Activated CD4-positive, alpha-beta T cell treated with anti-CD3 and anti-CD28 coated beads, Interleukin-2, Interleukin-6, amounts not matched to agents 100 ng/mL and 50 ng/mL, durations not matched to agents 16 hours and 8 hours (primary cell): Measurements from ENCODE around the gene ANKIB1.
"Not testable (repeated sequence)": the region's sequence is repeated elsewhere in the genome, so short reads cannot be mapped to it uniquely, and the experiment has no call there.

Experiments used
- DNase-seq: peaks from one replicate; pipeline ENCODE4 v3.0.0-alpha.2; 2020

Gene ANKIB1

DNA sequence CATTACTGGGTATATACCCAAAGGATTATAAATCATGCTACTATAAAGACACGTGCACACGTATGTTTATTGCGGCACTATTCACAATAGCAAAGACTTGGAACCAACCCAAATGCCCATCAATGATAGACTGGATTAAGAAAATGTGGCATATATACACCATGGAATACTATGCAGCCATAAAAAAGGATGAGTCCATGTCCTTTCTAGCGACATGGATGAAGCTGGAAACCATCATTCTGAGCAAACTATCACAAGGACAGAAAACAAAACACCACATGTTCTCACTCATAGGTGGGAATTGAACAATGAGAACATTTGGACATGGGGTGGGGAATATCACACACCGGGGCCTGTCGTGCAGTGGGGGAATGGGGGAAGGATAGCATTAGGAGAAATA lies 164.4 kb downstream of the ANKIB1 start:
- DNase-seq, result not testable (repeated sequence)

GRCh38 chr7:92412745-92413144 lies 167.0 kb downstream of the ANKIB1 start:
- DNase-seq, result no peak

- no peak for DNase-seq
Measured at GRCh38 chr7:92413550-92413949, 167.8 kb downstream of the ANKIB1 start.

DNA sequence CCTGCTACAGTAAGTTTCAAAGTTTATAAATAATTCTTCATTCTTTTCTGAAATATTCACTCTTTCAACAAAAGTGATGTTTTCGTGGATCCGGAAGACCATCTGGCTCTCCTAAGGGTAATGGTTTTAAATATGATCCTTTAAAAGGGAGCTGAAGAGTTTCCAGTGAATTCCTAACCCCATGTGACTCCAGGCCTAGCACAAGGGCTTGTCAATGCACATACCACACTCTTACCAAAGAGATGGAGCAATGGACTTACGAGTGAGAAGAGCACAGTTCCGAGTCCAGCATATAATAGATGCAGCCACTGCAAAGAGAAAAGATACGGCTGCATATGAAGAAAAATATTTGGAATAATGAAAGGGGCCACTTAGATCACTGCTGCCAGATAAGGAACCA lies 169.5 kb downstream of the ANKIB1 start:
- DNase-seq, result no peak

GRCh38 chr7:92417913-92418312 lies 172.1 kb downstream of the ANKIB1 start:
- DNase-seq, result no peak

- DNase-seq, result no peak
Measured at GRCh38 chr7:92421676-92422435, 176.1 kb downstream of the ANKIB1 start.

- DNase-seq, result no peak
Measured at GRCh38 chr7:92422926-92423325, 177.2 kb downstream of the ANKIB1 start.

GRCh38 chr7:92423710-92424131 lies 177.9 kb downstream of the ANKIB1 start:
- DNase-seq, result no peak

GRCh38 chr7:92425311-92425947 lies 179.7 kb downstream of the ANKIB1 start:
- peak; percentile 30 for DNase-seq

- DNase-seq, result no peak
Measured at GRCh38 chr7:92427193-92427592, 181.4 kb downstream of the ANKIB1 start.

DNA sequence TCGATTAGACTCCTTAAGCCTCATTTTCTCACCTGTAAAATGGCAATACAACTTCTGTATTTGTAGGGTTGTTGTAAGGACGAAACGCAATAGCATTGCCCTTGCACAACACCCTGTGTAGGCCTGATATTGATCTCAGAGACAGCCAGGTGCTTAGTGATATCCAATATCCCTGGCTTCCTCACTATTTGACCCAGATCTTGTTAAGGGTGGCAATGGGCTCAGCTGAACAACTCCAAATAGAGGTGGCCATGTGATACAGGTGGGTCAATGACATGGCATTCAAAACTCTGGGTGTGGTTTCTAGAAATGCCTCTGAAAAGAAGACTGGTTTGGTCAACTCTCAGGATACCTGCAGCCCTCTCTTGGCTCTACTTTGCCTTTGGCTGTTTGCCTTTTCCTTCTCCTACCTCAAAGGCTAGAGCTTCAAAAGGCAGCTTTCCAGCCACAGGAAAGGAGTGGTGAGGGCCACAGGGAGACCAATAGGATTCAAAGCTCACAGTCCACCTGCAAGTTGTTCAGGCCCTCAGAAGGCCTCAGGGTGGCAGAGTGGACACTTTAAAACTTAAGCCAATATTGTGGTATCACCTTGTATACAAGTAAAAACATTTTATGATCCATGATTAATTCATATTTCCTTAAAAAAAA lies 186.6 kb downstream of the ANKIB1 start:
- DNase-seq, result no peak

- no peak for DNase-seq
Measured at GRCh38 chr7:92433019-92433418, 187.2 kb downstream of the ANKIB1 start.

DNA sequence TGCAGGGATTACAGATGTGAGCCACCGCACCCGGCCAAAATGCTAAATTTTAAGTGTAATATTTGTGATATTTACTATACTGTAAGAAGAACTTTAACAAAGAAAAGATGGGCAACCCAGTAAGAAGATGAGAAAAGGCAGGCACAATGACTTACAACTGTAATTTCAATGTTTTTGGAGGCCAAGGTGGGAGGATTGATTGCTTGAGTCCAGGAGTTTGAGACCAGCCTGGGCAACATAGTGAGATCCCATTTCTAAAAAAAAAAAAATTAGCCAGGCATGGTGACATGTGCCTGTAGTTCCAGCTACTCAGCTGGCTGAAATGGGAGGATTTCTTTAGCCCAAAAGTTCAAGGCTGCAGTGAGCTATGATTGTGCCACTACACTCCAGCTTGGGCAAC lies 189.8 kb downstream of the ANKIB1 start:
- DNase-seq, result no peak

DNA sequence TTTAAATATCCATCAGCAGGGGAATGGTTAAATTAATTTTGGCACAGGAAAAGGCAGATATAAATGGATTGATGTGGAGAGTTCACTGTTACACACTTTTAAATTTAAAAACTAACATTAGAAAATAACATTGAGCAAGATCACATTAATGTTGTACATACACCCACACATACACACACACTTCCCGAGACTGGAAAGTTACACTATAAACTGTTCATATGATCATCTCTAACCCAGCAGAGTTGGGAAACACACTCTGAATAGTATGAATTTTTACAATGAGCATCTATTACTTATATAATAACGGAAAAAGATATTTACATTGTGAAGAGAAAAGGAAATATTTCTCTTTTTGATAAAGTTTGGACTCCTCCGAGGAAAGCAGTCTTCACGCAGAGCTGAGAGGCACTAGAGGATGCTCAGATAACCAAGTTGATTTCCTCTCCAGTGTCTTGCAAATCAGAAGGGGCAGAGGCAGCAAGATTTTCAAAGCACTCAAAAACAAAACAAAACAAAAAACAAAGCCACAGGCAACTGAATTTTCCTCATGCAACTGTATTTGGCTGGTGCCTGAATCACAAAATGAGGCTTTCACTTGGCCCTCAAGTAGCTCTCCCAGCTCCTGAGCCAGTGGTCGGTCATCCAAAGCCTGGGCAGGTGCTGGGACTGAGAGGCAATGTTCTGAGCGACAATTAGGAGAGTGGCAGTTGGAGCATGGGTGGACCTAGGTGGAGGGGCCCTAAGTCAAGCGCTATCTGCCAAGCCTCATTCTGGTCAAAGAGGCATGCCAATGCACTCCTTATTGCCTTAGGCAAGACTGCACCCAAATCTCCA lies 191.1 kb downstream of the ANKIB1 start:
- no peak for DNase-seq

DNA sequence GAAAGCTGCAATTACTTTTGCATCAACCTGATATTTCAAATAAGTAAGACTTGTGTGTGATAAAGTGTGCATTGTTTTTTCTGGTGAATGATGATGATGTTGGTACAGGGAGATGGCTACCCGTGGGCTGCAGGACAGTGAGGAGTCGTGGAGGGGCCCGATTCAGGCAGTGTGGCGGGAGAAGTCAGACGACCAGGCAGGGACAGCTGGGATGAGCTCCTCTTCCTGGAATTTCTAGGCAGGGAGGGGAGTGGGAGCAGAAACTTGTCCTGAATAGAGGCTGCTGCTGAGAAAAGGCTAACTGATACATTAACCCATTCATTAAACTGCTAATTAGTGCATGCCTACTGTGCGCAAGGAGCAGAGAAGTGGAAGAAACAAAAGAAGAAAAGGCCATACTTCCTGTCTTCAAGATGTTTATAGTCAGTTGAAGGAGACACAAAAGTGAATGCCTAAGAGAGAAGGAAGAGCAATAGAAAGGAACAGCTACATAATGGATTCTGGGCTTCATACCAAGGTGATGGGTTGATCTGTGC lies 192.2 kb downstream of the ANKIB1 start:
- DNase-seq, result no peak

- DNase-seq, result not testable (repeated sequence)
Measured at GRCh38 chr7:92442720-92443119, 196.9 kb downstream of the ANKIB1 start.

DNA sequence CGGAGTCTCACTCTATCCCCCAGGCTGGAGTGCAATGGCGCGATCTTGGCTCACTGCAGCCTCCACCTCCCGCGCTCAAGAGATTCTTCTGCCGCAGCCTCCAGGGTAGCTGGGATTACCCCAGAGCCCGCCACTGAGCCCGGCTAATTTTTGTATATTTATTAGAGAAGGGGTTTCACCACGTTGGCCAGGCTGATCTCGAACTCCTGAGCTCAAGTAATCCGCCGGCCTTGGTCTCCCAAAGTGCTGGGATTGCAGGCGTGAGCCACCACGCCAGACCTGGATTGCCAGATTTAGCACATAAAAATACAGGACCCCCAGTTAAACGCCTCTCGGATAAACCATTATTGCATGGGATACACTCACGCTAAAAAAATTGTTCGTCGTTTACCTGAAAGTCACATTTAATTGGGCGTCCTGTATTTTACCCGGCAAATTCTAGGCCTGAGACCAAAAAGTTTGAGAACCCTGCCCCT lies 201.1 kb downstream of the ANKIB1 start:
- no peak for DNase-seq

- DNase-seq, result peak; percentile 92
Measured at GRCh38 chr7:92447345-92448204, 201.8 kb downstream of the ANKIB1 start, which contains the start of gene GATAD1. GATAD1 (plus strand) TSS chr7:92447482; CDS start chr7:92447730, 248 bp downstream.

GRCh38 chr7:92448205-92448747 lies 202.5 kb downstream of the ANKIB1 start:
- peak; percentile 55 for DNase-seq
